Measurements from ENCODE around the gene ASAP3. TPM values are rescaled to one million over a fixed set of nuclear protein-coding genes. Genes with fewer than 3 reads are reported as not detected.

ASAP3 gene
- total RNA-seq, 1 experiment from 2014 or later = 1.6 TPM

GRCh38 chr1:23481904-23482303 is 2.1 kb downstream of the ASAP3 start:
- in situ Hi-C loops (cut with HindIII; ENCODE audit: low pct_unique_long_range_greater_than_20kb, low sequenced_read_pairs) = no loop called here
- DNase-seq (ENCODE audit: low read depth) = no peak

DNA sequence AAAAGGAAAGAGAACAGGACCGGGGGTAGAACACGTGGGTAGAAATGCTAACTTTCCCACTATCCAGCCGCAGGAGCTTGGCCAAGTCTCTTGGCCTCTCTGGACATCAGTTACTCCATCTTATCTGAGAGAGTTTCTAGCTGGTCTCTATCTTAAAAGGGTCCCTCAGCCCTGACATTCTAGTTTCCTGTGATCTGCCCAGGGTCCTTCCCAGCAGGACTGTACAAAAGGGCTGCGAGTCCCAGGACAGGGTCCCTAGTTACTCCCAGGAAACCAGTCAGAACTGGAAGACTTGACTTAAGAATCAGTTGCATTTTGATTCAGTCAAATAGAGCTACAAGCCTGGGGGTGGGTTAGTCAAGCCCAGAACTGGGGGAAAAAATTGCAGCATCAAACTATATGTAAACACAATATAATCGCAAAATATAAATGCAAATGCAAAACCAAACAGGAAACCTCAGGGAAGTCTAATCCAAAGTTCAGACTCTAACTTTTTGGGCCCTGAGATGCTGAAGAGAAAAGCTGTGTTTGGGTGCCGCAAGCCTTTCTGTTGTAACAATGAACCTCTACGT is 2.9 kb downstream of the ASAP3 start:
- no peak for DNase-seq (ENCODE audit: low read depth)
- in situ Hi-C loops (cut with HindIII; ENCODE audit: low pct_unique_long_range_greater_than_20kb, low sequenced_read_pairs) = no loop called here

- DNase-seq (ENCODE audit: low read depth) = no peak
- in situ Hi-C loops (cut with HindIII; ENCODE audit: low pct_unique_long_range_greater_than_20kb, low sequenced_read_pairs) = no loop called here
Observed at GRCh38 chr1:23480187-23481025, 3.6 kb downstream of the ASAP3 start.

- in situ Hi-C loops (cut with HindIII; ENCODE audit: low pct_unique_long_range_greater_than_20kb, low sequenced_read_pairs) = no loop called here
- DNase-seq (ENCODE audit: low read depth) = no peak
Observed at GRCh38 chr1:23479666-23479941, 4.4 kb downstream of the ASAP3 start.

DNA sequence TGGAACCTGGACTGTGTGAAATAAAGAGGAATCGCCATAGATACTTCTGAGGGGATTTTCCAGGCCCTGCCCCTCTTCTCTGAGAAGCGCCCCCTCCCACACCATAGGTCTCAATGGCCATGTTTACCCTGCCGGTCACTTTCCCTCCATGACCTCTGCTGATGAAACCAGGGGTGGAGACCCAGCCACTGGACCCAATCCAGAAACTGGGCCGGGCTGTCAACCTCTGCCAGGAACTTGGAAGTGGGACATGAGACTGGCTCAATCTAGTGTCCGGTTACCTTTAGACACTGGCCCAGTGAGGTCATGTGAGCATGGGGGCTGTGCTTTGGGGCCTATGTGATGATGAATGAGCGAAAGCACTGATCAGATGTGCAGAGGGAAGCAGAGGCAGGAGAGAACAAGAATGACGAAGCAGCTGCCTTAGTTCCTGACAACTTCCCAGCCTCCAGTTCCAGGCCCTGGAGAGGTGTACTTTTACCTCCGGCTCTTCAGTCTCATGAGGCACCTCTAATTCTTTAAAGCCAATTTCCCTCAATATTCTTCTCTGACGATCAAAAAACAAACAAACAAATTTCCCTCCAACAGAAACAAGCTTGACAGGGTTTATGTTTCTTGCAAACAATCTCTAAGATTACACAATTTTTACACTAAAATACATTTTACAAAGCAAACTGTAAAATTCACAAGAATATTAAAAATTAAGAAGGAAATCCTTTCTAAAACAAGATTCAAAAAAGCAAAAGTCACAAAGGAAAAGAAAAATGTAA is 4.9 kb downstream of the ASAP3 start:
- peak; percentile 69 for DNase-seq (ENCODE audit: low read depth)
- in situ Hi-C loops (cut with HindIII; ENCODE audit: low pct_unique_long_range_greater_than_20kb, low sequenced_read_pairs) = no loop called here

DNA sequence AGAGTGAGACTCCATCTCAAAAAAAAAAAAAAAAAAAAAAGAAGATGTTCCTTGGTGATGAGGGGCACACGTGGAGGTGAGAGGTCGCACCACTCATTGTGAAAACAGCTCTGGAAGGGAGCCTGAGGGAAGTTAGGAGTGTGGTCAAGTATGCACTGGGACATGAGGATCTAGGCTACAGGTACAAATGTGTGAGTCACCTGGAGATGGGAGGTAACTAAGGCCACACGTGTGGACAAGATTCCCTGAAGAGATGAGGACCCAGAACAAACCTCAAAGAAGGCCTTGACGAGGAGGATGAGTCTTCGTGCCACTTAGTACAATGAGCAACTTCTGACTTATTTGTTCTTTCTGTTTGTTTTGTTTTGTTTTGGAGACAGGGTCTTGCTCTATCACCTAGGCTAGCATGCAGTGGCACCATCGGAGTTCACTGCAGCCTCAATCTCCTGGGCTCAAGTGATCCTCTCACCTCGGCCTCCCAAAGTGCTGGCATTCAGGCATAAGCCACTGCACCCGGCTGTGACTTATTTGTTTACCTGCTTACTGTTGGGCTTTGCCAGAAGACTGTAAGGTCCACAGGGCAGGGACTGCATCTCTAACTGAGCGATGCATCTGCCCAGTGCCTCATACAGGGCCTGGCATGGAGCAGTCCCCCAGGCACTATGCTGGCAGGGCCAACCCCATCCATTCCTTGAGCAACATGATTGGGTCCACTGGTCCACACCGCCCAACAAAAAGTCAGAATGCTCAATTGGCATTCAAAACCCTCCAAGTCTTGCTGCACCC is 6.4 kb downstream of the ASAP3 start:
- no peak for DNase-seq (ENCODE audit: low read depth)
- in situ Hi-C loops (cut with HindIII; ENCODE audit: low pct_unique_long_range_greater_than_20kb, low sequenced_read_pairs) = no loop called here

- in situ Hi-C loops (cut with HindIII; ENCODE audit: low pct_unique_long_range_greater_than_20kb, low sequenced_read_pairs) = no loop called here
- no peak for DNase-seq (ENCODE audit: low read depth)
Observed at GRCh38 chr1:23475641-23476040, 8.3 kb downstream of the ASAP3 start.

DNA sequence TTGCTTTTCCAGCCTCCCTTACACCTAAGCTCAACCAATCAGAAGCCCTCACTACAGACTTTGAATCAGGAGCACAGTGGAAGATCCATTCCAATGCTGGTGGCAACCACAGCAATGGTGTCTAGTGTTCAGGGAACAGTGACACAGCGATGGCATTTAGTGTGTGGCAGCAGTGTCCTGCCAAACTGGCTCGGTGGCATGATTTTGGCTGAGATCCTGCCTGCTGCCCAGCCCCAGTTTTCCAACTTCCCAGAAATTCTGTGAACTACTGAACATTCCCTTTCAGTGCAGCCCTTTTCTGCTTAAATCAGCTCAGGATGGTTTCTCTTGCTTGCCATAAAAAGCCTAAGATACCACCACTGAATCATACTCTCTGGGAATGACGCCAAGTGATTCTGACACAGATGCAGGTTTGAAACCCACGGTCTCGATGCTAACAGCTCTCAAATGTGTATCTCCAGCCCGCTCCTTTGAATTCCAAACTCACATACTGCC is 8.8 kb downstream of the ASAP3 start:
- in situ Hi-C loops (cut with HindIII; ENCODE audit: low pct_unique_long_range_greater_than_20kb, low sequenced_read_pairs) = no loop called here
- no peak for DNase-seq (ENCODE audit: low read depth)

DNA sequence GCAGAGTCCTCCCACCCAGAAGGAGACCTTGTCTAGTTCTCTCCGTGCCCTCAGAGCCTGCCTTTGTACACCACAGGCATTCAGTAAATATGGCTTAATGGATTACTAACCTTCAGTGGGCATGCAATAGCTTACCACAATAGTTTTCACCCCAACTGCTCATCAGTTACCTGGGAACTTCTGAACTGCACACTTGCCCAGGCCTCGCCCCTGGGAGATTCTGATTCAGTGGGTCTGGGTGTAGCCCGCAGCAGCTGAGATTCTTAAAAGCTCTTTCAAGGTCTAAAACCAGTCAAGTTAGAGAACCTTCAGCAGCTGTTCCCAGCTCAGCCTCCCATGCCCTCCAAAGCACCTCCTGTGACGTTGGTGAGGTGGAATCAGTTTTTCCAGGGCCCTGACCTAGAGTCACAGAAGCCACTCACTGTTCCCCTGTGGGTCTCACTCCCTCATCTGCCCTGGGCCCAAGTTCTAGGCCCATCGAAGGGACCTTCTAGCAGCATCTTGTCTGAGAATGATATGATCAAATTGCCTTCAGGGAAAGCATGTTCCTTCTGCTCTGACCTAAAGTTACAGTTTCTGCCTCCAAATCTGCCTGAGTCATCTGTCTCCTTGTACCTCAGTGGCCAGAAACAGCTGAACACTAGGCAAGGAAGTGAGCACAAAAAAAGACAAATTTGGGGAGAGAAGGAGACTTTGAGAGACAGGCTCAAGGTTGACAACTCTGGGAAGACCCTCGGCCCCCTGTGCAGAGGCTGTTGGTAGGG is 10.8 kb downstream of the ASAP3 start:
- DNase-seq (ENCODE audit: low read depth) = no peak
- in situ Hi-C loops (cut with HindIII; ENCODE audit: low pct_unique_long_range_greater_than_20kb, low sequenced_read_pairs) = no loop called here

GRCh38 chr1:23472351-23473036 is 11.5 kb downstream of the ASAP3 start:
- DNase-seq (ENCODE audit: low read depth) = no peak
- in situ Hi-C loops (cut with HindIII; ENCODE audit: low pct_unique_long_range_greater_than_20kb, low sequenced_read_pairs) = no loop called here

GRCh38 chr1:23471473-23472075 is 12.4 kb downstream of the ASAP3 start:
- DNase-seq (ENCODE audit: low read depth) = no peak
- in situ Hi-C loops (cut with HindIII; ENCODE audit: low pct_unique_long_range_greater_than_20kb, low sequenced_read_pairs) = no loop called here

GRCh38 chr1:23470282-23471070 is 13.5 kb downstream of the ASAP3 start:
- in situ Hi-C loops (cut with HindIII; ENCODE audit: low pct_unique_long_range_greater_than_20kb, low sequenced_read_pairs) = no loop called here
- no peak for DNase-seq (ENCODE audit: low read depth)

GRCh38 chr1:23469372-23469982 is 14.5 kb downstream of the ASAP3 start:
- DNase-seq (ENCODE audit: low read depth) = no peak
- in situ Hi-C loops (cut with HindIII; ENCODE audit: low pct_unique_long_range_greater_than_20kb, low sequenced_read_pairs) = no loop called here

DNA sequence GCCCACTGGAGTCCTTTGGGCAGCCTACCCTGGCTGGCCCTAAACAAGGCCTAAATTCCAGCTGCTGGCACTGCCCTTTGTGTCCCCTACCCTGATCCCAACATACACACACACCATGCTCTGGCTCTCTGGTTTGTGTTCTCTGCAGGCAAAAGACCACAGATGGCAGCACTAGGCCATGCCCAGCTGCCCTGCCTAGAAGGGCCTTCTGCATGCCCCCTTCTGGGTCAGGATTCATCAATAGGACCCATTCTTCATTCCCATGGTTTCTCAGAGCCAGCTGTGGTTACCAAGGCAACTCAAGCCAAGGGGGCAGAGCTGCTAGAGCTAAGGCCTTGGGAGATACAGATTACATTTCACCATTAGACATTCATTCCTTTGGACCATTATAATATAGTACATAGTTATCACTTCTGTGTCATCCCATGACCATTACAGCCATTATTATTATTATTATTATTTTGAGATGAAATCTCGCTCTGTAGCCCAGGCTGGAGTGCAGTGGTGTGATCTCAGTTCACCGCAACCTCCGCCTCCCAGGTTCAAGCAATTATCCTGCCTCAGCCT is 17.5 kb downstream of the ASAP3 start:
- no peak for DNase-seq (ENCODE audit: low read depth)
- in situ Hi-C loops (cut with HindIII; ENCODE audit: low pct_unique_long_range_greater_than_20kb, low sequenced_read_pairs) = no loop called here

- in situ Hi-C loops (cut with HindIII; ENCODE audit: low pct_unique_long_range_greater_than_20kb, low sequenced_read_pairs) = no loop called here
- DNase-seq (ENCODE audit: low read depth) = no peak
Observed at GRCh38 chr1:23463286-23463685, 20.7 kb downstream of the ASAP3 start.

GRCh38 chr1:23462766-23463165 is 21.2 kb downstream of the ASAP3 start:
- in situ Hi-C loops (cut with HindIII; ENCODE audit: low pct_unique_long_range_greater_than_20kb, low sequenced_read_pairs) = no loop called here
- no peak for DNase-seq (ENCODE audit: low read depth)
